ENCODE measurements around the gene SNX30.
A peak's percentile ranks its signal among the peaks of the same experiment; 100 is the strongest.

SNX30 gene

GRCh38 chr9:112752334-112753125 lies 2.0 kb downstream of the SNX30 start:
- no peak for DNase-seq

DNA sequence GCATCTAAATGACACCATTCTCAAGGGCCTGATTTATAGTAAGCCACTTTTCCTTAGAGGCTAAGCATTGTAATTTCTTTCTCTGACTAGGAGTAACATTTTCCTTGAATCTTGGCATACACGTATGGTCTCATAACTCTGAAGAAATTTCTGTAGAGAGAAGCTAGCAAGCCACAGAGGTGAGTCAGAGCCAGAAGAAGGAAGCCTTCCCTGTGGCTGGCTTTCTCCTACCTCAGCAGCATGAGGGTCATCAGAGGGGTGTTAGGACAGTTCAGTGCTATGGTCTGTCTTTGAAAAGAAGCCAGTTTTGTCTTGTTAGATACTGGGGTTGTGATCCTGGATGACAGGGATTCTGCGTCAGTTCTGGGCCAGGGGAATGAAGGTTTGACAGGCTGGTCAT lies 3.2 kb downstream of the SNX30 start:
- DNase-seq, result no peak

- DNase-seq, result no peak
Measured at GRCh38 chr9:112754578-112754977, 4.0 kb downstream of the SNX30 start.

DNA sequence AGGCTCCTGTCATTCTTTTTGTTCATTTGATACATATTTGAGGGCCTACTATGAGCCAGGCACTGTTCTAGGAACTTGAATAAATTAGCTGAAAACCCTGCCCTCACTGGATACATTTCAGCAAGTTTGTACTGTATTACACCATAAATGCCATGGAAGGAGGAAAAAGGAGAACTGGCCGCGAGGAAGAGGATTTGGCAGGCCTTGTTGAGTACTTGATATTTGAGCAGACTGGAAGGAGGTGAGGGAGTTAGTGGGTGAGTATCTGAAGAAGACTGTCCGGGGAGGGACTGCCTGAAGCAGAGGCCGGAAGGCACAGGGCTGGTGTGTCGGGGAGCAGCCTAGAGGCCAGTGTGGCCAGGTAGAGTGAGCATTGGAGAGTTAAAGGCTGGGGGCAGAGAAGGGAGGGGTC lies 4.5 kb downstream of the SNX30 start:
- DNase-seq, result peak; percentile 25

DNA sequence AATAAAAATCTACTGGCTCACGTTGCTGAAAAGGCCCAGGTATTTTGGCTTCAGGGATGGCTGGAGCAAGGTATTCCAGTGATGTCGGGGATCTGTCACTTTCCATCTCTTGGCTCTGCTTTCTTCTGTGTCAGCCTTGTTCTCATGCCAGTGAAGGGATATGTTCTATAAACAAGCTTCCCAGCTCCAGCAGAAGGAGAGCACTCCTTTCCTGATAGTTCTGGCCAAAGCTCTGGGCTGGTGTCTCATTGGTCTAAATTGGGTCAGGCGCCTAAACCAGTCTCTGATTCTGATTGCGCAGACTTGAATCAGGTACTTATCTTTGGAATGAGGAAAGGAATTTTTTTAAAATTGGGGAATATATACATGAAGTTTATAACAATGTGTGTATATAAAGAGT lies 5.1 kb downstream of the SNX30 start:
- no peak for DNase-seq

- DNase-seq, result no peak
Measured at GRCh38 chr9:112757282-112757883, 6.8 kb downstream of the SNX30 start.

- DNase-seq, result no peak
Measured at GRCh38 chr9:112757940-112758339, 7.4 kb downstream of the SNX30 start.

DNA sequence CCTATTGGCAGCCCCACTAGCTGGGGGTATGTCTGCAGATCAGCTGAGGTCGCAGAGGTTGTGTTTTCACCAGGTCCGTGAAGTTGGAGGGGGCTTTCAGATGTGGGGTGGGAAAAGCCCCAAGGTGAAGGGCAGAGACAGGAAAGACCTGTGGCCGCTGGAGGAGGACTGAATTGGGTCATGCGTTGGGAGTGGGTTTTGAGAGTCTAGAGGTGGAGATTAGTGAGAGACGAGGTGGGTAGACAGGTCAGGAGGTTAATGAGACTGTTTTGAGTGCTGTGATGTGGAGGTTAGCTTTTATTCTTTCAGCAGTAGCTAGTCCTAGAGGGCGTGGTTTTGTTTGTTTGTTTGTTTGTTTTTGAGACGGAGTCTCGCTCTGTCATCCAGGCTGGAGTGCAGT lies 10.3 kb downstream of the SNX30 start:
- no peak for DNase-seq

DNA sequence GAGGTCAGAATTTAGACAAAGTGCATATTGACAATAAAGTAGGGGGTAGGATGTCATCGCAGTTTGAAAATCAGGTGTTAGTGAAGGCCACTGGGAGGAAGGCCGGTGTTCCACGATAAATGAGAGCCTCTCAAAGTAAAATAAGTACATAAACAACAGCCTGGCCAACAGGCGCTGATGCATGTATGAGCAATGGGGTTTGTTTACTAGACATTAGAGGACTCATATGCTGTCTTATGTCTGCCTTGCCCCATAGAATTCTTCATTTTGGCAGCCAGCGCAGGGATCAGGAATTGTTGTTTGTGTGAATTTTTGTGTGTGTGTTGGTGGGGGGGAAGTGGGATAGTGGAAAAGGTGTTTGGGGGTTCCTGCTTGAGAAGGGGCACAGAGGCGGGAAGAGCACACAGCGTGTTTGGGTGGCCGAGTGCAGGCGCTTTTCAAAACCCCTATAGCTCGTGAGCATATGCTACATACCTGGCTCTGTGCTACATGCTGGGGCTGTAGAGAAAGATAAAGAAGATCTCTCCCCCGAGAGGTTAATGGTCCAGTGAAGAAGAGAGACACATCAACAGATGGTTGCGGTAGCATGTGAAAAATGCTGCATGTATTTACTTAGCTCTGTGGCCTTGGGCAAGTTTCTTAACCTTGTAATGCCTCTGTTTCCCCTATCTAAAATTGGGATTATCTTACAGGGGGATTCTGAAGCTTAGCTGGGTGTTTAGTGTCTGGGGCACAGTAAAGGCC lies 11.5 kb downstream of the SNX30 start:
- no peak for DNase-seq

DNA sequence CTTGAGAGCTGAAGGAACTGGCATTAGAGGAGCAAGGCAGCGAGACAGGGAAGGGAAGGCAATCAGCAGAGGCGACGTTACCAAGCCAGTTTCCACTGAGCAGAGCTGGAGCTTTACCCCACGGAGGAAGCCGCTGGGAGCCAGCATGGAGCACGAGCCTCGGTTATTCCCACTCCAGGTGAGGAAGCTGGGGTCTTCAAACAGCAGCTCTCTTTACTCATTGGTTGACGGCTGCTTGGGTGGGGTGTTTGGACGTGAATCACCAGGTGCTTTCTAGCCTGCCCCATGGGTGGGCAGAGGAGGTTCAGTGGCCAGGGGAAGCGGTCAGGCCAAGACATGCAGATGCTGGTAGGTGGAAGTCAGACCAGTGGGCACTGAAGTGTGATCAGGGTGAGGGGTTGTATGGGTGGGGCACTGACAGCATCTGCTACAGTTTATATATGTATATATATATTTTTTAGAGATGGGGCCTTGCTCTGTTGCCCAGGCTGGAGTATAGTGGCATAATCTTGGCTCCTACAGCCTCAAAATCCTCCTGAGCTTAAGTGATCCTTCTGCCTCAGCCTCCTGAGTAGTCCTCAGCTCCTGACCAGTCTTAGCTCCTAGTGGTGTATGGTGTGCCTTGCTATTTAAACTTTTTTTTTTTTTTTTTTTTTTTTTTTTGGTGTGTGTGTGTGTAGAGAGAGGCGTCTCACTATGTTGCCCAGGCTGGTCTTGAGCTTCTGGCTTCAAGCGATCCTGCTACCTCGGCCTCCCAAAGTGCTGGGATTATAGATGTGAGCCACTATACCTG lies 12.4 kb downstream of the SNX30 start:
- no peak for DNase-seq

- no peak for DNase-seq
Measured at GRCh38 chr9:112764344-112764743, 13.8 kb downstream of the SNX30 start.

- DNase-seq, result no peak
Measured at GRCh38 chr9:112764837-112765236, 14.3 kb downstream of the SNX30 start.

GRCh38 chr9:112765281-112765680 lies 14.7 kb downstream of the SNX30 start:
- no peak for DNase-seq

DNA sequence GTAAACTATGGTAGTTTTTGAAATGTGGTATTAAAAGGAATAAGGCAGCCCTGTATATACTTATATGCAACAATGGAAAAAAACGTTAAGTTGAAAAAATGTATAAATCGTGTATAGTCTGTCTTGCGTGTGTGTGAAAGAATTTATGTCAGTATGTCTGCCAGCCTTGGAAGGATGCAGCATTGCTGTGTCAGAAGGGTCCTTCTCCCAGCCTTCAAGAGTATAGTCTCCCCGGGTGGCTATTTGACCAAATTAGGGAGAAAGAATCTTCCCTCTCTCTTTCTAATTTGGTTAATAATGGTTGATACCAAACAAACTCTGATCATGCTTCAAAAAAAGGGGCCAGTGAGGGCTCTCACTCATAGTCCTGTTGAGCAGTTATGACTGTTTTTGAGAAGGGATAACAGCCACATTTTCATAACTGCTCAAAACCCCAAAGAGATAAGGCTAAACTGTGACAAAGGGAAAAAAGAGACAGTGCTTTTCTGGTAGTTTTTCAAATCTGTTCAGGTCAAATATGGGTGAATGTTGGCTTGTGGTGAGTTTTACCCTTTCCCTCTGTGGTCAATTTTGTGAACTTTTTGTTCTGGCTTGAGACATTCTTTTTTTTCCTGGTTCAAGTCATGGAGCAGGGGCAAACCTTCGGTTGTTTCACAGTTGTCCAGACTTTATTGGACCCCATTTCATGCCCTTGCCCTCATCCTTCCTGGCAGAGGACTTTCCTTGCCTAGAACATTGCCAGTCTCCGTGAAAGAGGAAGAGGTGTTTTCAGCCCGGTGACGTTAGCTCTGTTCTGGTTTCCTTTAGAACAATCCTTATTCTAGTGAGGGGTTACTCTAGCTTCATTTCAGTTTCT lies 21.0 kb downstream of the SNX30 start:
- no peak for DNase-seq

DNA sequence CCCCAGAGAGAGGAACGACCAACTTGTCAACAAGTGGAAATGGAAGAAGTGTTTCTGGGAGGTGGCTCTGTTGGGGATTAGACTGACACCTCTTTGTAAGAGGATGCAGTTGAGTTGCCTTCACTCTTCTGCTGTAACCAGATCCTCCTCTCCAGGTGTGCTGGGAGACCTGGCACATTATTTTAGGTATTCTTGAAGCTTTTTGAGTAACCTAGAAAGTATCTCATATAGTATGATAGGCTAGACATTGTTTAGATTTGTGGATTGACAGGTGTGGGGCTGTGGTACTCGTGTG lies 21.6 kb downstream of the SNX30 start:
- DNase-seq, result no peak

GRCh38 chr9:112772551-112772950 lies 22.0 kb downstream of the SNX30 start:
- DNase-seq, result no peak

GRCh38 chr9:112774006-112774996 lies 23.7 kb downstream of the SNX30 start:
- DNase-seq, result no peak

- no peak for DNase-seq
Measured at GRCh38 chr9:112777914-112778313, 27.4 kb downstream of the SNX30 start.

- no peak for DNase-seq
Measured at GRCh38 chr9:112780450-112781036, 30.0 kb downstream of the SNX30 start.

- no peak for DNase-seq
Measured at GRCh38 chr9:112782218-112782617, 31.7 kb downstream of the SNX30 start.

DNA sequence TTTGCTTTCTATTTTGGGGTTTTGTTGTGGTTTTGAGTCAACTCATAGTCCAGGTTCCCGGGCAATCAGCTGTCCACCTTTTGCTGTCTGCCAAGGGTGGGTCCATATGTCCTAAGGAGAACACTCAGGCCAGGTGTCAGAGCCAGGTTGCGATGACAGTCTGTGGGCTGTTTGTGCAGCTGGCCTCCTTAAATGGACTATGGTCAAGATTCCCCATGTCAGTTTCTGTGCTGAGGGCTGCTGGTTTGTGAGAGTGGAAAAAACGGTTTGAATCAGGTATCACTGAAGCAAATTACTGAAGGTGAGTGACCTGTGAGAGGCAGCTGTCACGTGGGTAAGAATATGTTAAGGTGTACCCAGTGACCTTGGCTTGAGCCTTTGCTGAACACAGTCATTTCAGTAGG lies 33.0 kb downstream of the SNX30 start:
- no peak for DNase-seq
